Measurements from ENCODE around the gene PIK3R6. TPM values are rescaled to one million over a fixed set of nuclear protein-coding genes. Genes with fewer than 3 reads are reported as not detected.

PIK3R6 gene
- total RNA-seq, 4 donors from 2014 or later = 0.56 to 3.5 (median 1.5) TPM

GRCh38 chr17:8894202-8894671, 26.8 kb upstream of the PIK3R6 start:
- no peak for TF ChIP-seq CTCF (IDR thresholded peaks at IDR 0.05)
- no peak for DNase-seq (ENCODE audit: low spot score)
- ATAC-seq (ENCODE audit: low FRiP score) = no peak

- no peak for DNase-seq (ENCODE audit: low spot score)
- ATAC-seq (ENCODE audit: low FRiP score) = no peak
- no peak for TF ChIP-seq CTCF (IDR thresholded peaks at IDR 0.05)
These were observed 26.2 kb upstream of the PIK3R6 start for GRCh38 chr17:8893621-8894201.

- DNase-seq (ENCODE audit: low spot score) (no peak), ATAC-seq (ENCODE audit: low FRiP score) (no peak)
- TF ChIP-seq CTCF (IDR thresholded peaks at IDR 0.05) = no peak
These were observed 25.6 kb upstream of the PIK3R6 start for GRCh38 chr17:8893059-8893458.

- no peak for TF ChIP-seq CTCF (IDR thresholded peaks at IDR 0.05)
These were observed 24.8 kb upstream of the PIK3R6 start for GRCh38 chr17:8892338-8892690.

GRCh38 chr17:8890671-8891070, 23.2 kb upstream of the PIK3R6 start:
- no peak for ATAC-seq (ENCODE audit: low FRiP score)
- TF ChIP-seq CTCF (IDR thresholded peaks at IDR 0.05) = no peak
- DNase-seq (ENCODE audit: low spot score) = no peak

More at GRCh38 chr17:8892338-8892690, 24.8 kb upstream of the PIK3R6 start:
- DNase-seq (ENCODE audit: low spot score) = no peak
- no peak for ATAC-seq (ENCODE audit: low FRiP score)

- no peak for ATAC-seq (ENCODE audit: low FRiP score)
- TF ChIP-seq CTCF (IDR thresholded peaks at IDR 0.05) = no peak
- no peak for DNase-seq (ENCODE audit: low spot score)
These were observed 22.2 kb upstream of the PIK3R6 start for GRCh38 chr17:8889458-8890210.
